Esophagus squamous epithelium (tissue), 4 donors: ENCODE data around the gene SLC1A2.

Experiments used
- CTCF ChIP-seq, 6 experiments: fragments of 450-650 bp in 4 of 6; fragments of 200-600 bp in 2 of 6; sonication (generic) in 2 of 6; IDR thresholded peaks; one replicate each; pipeline ENCODE4 v1.5.1; 2016 to 2019; ENCODE audit warnings: antibody characterized with exemption in 6 of 6, mild to moderate bottlenecking in 4 of 6, moderate library complexity in 4 of 6
- POLR2A ChIP-seq, 4 donors: fragments of 450-650 bp; IDR thresholded peaks; one replicate each; pipeline ENCODE4 v1.6.1; 2017; ENCODE audit warnings: antibody characterized with exemption in 4 of 4, mild to moderate bottlenecking in 4 of 4, moderate library complexity in 3 of 4

- TF ChIP-seq CTCF (IDR thresholded peaks at IDR 0.05) (no peak), POLR2A (IDR thresholded peaks at IDR 0.05) (no peak)
Observed at GRCh38 chr11:35247863-35248262, 171.5 kb downstream of the SLC1A2 start.
